ENCODE measurements around the gene LDLRAD2. TPM values are rescaled to one million over a fixed set of nuclear protein-coding genes. Genes with fewer than 3 reads are reported as not detected.

Gene LDLRAD2
- total RNA-seq, 1 donor, result not detected

DNA sequence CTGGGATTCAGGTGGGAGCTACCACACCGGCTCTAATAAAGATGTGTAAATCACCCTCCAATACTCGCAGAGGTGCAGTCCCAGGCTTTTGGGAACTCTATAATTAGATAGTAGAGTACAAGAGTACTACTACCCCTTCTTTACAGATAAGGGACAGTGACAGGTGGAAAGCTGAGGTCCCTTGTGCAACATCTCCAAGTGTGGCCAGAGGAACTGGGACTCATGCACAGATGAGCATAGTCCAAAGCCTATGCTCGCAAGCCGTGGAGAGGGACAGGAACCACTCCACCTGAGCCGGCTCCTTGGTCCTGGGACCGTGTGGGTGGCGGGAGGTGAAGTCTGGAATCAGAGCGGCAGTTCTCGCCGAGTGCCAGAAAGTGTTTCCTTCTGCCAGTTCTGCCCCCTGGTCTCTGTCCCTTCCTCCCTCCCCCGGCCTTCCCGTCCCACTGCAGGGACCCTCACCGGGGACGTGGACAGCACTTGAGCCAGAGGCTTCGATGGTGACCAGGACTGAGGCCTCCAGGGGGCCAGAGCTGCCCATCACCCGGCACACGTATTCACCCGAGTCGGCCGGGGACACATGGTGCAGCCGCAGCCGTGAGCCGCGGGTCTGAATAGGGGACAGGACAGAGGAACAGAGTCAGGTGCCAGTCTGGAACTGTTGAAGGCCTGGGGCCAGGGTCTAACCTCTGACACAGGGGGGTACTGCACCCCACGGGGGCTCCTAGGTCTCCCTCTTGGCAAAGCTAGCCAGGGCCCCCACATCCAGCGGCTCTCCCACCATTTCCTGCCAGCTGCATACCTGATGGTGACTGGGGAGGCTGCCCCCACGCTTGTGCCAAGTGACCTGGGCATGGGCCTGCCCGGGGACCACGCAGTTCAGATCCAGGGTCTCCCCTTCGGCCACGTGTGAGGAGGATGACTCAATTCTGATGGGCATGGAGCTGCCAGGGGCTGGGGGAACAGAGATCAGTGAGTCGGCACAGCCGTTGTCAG, 33.9 kb downstream of the LDLRAD2 start:
- TF ChIP-seq, protein P1, sequence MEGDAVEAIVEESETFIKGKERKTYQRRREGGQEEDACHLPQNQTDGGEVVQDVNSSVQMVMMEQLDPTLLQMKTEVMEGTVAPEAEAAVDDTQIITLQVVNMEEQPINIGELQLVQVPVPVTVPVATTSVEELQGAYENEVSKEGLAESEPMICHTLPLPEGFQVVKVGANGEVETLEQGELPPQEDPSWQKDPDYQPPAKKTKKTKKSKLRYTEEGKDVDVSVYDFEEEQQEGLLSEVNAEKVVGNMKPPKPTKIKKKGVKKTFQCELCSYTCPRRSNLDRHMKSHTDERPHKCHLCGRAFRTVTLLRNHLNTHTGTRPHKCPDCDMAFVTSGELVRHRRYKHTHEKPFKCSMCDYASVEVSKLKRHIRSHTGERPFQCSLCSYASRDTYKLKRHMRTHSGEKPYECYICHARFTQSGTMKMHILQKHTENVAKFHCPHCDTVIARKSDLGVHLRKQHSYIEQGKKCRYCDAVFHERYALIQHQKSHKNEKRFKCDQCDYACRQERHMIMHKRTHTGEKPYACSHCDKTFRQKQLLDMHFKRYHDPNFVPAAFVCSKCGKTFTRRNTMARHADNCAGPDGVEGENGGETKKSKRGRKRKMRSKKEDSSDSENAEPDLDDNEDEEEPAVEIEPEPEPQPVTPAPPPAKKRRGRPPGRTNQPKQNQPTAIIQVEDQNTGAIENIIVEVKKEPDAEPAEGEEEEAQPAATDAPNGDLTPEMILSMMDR (IDR thresholded peaks at IDR 0.05; ENCODE audit: extremely low read depth, low read depth, low read length), result no peak
- H3K4me2 ChIP-seq (ENCODE audit: insufficient read depth, low read length), result no peak overlapping the region
- H3K27ac ChIP-seq (ENCODE audit: low read depth, low read length), result no peak overlapping the region
- peaks cover 28% of the 10 kb centered on the region for H4K20me1 ChIP-seq (ENCODE audit: insufficient read depth, low read length)
- no peak overlapping the region for H2AFZ ChIP-seq (ENCODE audit: low read length)
- DNase-seq (ENCODE audit: insufficient read length, low spot score, missing footprints), result no peak
- no peak overlapping the region for H3K4me3 ChIP-seq (ENCODE audit: insufficient read depth, low read length)
- no peaks in the 10 kb centered on the region for H3K27me3 ChIP-seq (ENCODE audit: insufficient read depth, low read length)
- H3K9me3 ChIP-seq (ENCODE audit: low read depth, low read length), result no peaks in the 10 kb centered on the region
- H3K36me3 ChIP-seq (ENCODE audit: insufficient read depth, low read length), result peaks cover 94% of the 10 kb centered on the region
- peaks cover 2% of the 10 kb centered on the region for H3K4me1 ChIP-seq (ENCODE audit: insufficient read depth, low read length)
- H3K79me2 ChIP-seq (ENCODE audit: insufficient read depth, low read length), result no peaks in the 10 kb centered on the region

DNA sequence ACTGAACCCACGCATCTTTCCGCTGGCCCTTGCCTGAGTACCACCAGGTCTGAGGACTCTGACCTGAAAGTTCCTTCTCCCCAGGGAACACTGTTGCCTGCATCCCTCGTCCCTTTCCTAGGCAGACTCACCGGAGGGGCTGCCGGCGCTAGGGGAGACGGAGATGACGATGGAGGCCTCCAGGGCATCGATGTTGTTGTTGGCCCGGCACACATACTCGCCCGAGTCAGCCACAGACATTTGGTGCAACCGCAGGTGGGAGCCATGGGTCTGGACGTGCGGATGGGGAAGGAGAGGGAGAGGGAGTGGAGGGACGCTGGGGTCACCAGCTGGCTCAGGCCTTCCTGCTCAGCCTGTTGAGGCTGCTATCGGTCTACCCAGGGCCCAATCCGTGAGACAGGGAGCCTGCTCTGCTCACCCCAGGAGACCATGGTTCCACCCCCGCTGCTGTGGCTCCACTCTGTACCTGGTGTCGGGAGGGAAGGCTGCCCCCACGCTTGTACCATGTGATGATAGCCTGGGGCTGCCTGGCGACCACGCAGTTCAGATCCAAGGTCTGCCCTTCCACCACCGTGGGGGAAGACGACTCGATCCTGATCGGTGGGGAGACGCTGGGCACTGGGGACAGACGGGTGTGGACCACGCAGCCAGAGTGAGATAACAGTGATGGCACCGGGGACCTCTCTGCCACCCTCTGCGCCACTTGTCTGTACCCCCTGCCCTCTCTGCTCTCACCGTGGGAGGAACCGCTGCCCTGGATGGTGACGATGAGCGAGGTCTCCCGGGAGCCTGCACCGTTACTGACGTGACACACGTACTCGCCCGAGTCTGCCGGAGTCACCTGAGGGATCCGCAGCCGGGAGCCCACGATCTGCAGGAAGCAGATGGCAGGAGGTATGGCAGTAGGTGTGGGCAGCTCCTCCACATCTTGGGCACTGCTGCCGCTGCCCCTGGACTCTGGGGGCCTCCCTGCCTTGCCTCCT, 35.4 kb downstream of the LDLRAD2 start:
- TF ChIP-seq, protein P1 (IDR thresholded peaks at IDR 0.05; ENCODE audit: extremely low read depth, low read depth, low read length), result no peak
- H3K4me3 ChIP-seq (ENCODE audit: insufficient read depth, low read length), result no peak overlapping the region
- H4K20me1 ChIP-seq (ENCODE audit: insufficient read depth, low read length), result peaks cover 18% of the 10 kb centered on the region
- no peak overlapping the region for H2AFZ ChIP-seq (ENCODE audit: low read length)
- no peaks in the 10 kb centered on the region for H3K9me3 ChIP-seq (ENCODE audit: low read depth, low read length)
- peak; percentile 89 for DNase-seq (ENCODE audit: insufficient read length, low spot score, missing footprints)
- H3K27ac ChIP-seq (ENCODE audit: low read depth, low read length), result peak overlapping the region; percentile 56
- no peaks in the 10 kb centered on the region for H3K27me3 ChIP-seq (ENCODE audit: insufficient read depth, low read length)
- H3K36me3 ChIP-seq (ENCODE audit: insufficient read depth, low read length), result peaks cover 92% of the 10 kb centered on the region
- no peak overlapping the region for H3K4me2 ChIP-seq (ENCODE audit: insufficient read depth, low read length)
- no peaks in the 10 kb centered on the region for H3K79me2 ChIP-seq (ENCODE audit: insufficient read depth, low read length)
- peaks cover 2% of the 10 kb centered on the region for H3K4me1 ChIP-seq (ENCODE audit: insufficient read depth, low read length)

DNA sequence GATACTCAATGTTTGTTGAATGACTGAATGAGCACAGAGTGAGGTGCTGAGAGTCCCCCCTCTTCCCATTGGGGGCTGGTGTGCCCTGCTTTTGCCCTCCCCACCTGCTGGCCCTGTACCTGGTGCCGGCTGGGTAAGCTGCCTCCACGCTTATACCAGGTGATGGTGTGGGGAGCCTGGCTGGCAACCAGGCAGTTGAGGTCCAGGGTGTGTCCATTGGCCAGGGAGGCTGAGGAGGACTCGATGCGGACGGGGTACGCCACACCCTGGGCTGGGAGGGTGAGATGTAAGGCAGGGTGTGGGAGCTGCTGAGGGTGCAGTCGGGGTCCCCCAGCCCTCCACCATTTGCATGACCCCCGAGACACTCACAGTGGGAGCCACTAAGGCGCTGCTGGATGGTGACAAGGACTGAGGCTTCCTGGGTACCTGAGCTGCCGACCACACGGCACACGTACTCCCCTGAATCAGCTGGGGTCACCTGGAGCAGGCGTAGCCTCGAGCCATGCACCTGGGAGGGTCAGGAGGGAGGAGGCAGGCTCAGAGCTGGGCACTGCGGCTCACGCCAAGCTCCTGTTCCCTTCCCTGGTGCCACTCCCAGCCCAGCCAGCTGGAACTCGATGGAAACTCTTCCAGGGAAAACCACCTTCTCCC, 36.6 kb downstream of the LDLRAD2 start:
- Histone ChIP-seq H3K4me3 (ENCODE audit: insufficient read depth, low read length) (no peak overlapping the region), H3K9me3 (ENCODE audit: low read depth, low read length) (no peaks in the 10 kb centered on the region), H3K79me2 (ENCODE audit: insufficient read depth, low read length) (no peaks in the 10 kb centered on the region), H2AFZ (ENCODE audit: low read length) (no peak overlapping the region), H3K36me3 (ENCODE audit: insufficient read depth, low read length) (peaks cover 84% of the 10 kb centered on the region), H3K27ac (ENCODE audit: low read depth, low read length) (no peak overlapping the region), H4K20me1 (ENCODE audit: insufficient read depth, low read length) (peaks cover 22% of the 10 kb centered on the region), H3K4me2 (ENCODE audit: insufficient read depth, low read length) (no peak overlapping the region), H3K4me1 (ENCODE audit: insufficient read depth, low read length) (peaks cover 2% of the 10 kb centered on the region), H3K27me3 (ENCODE audit: insufficient read depth, low read length) (no peaks in the 10 kb centered on the region)
- TF ChIP-seq, protein P1 (IDR thresholded peaks at IDR 0.05; ENCODE audit: extremely low read depth, low read depth, low read length), result no peak
- no peak for DNase-seq (ENCODE audit: insufficient read length, low spot score, missing footprints)
